Stimulated activated CD4-positive, alpha-beta T cell treated with anti-CD3 and anti-CD28 coated beads, TNF-alpha, amount 100 ng/mL, for 1 hour (primary cell): Measurements from ENCODE around the gene RERE.
"Not testable (repeated sequence)": the region's sequence is repeated elsewhere in the genome, so short reads cannot be mapped to it uniquely, and the experiment has no call there.

Experiments used
- DNase-seq, 3 donors: peaks; one replicate each; pipeline ENCODE4 v3.0.0-alpha.2; 2020; ENCODE audit warnings: low read depth in 3 of 3, low spot score in 1 of 3

The RERE gene

DNA sequence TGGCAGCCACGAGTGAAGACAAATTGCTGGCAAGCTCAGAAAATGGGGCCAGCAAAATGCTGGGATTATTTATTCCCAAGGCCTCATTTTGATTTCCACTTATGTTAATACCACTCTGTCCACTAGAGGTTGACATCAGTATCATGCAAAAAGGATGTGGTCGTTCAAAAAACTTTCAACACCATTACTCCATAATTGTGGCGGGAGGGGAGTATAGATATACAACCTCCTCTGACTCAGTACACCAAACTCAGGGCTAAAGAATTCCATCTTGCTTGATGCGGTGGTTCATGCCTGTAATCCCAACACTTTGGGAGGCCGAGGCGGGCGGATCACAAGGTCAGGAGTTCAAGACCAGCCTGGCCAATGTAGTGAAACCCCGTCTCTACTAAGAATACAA, 200.6 kb downstream of the RERE start:
- DNase-seq = not testable (repeated sequence)

DNA sequence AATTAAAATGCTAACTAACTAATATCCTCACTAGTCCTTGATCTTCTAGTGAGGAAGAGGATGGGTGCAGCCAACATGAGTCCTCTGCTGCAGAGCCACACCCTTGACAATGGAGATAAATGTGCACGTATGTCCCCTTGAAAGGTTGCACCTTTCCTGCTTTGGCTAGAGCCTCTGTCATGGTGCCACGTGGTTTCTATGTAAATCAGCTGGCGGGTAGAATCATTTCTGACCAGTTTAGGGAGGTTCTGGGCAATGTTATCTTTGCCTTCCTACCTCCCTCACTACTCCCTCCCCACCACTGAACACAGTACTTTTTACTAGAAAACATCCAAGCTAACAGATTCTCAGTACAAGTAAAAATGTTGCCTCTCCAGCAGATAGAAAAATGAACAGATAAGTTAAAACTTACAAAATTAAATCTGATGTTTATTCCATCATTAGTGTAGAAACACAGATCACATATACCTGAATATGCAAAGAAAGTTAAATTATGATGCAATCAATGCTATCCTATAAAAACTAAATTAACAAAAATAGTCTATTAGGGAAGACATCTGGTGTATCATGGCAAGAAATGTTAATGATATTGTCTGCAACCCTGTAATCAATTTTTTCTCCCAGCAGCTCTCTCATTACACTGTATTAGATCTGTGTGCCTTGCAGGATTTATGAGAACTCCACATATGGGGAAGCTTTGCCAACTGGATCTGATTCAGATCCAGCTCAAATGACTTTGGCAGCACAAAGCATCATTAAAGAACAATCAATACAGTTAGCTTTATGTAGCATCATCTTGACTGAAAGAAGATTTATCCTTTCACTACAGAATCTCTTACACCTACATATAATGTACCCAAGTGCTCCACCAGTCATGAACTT, 205.6 kb downstream of the RERE start:
- not testable (repeated sequence) for DNase-seq

DNA sequence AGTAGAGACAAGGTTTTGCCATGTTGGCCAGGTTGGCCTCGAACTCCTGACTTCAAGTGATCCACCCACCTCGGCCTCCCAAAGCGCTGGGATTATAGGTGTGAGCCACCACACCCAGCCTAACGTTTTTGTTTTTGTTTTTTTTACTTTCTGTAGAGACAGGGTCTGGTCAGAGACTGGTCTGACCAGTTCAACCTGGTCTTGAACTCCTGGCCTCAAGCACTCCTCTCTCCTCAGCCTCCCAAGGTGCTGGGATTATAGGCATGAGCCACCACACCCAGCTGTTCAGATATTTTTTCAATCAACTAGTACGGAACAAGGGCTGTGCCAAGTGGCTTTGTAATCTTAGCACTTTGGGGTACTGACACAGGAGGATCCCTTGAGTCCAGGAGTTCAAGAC, 209.5 kb downstream of the RERE start:
- DNase-seq = no peak

DNA sequence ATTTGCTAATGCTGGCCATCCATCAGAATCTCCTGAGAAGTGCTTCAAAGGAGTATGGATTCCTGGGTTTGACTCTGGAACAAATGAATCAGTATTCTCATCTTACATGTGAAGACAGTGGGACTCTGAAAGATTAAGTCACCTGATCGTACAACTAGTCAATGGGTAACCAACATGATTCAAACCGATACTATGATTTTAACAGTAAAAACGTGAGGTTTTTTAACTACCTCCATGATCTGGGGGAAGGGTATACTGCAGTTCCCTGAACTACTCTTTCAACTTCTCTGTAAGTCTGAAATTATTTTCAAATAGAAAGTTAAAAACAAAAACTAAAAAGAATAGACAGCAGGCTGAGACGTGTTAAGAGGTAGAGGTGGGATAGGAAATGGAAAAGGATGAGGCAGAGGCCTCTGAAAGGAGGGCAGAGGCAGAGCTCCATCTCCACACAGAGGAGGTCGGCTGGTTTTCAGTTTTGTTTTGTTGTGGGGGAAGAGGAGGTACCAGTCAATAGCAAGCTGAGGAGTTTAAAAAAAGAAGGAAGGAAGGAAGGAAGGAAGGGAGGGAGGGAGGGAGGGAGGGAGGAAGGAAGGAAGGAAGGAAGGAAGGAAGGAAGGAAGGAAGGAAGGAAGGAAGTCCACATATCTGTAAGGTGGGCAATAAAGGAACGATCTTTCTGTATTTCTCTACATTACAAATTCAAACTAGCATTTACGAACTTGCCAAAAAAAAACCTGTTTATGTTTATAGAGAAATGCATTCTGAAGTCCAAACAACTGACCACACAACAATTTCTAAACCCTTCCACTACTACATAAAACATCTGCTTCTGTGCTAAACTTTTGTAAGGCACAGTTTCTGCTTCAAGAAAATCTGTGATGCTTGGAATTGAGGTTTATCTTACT, 213.1 kb downstream of the RERE start:
- DNase-seq = peak in 1 of 3 donors; percentile 16

DNA sequence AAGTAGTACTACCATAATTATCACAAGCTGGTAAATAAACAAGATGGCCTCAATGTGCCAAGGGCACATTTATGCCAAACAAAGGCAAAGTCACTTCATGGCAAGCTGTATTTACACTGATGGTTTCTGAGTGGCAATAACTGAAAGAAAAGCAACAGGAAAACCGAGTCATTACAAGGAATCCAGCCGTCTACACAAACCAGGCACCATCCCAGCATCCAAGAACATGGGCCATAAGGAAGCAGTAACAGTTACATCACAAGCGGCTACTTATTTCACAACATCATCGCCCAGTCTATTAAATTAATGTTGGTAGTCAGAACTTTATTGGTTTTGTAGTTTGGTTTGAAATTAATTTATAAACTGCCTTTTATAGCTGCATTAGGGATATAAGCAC, 214.2 kb downstream of the RERE start:
- no peak for DNase-seq

DNA sequence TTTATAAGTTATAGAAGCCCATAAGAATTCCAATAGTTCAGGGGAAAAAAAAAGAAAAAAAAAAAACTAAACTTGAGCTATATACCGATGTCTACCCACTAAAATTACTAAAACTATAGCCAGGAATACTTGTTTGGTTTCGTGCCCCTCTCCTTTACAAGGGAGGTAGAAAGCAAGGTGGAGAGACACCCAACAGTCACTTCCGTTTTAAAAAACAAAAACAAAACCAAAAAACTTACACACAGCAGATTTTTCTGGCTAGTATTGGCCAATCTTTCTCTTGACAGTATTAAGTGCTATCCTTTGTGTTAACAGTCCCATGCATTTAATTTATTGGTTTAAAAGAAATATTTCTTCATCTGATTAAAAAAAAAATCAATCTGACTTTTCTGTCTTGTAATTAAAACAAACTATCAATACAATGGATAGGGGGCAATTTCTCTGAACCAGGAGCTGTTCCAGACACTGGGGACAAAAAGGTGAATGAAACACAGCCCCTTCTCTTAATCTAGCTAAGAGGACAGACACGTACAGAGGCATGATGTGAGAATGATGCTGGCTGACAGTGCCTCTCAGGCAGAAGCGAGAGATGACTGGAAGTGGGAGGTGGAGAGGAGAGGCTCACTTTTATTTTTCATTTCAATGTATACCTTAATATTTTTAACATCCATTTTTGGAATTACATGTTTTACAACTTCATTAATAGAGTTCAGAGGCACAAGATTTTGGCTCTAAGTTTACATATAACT, 214.8 kb downstream of the RERE start:
- no peak for DNase-seq

DNA sequence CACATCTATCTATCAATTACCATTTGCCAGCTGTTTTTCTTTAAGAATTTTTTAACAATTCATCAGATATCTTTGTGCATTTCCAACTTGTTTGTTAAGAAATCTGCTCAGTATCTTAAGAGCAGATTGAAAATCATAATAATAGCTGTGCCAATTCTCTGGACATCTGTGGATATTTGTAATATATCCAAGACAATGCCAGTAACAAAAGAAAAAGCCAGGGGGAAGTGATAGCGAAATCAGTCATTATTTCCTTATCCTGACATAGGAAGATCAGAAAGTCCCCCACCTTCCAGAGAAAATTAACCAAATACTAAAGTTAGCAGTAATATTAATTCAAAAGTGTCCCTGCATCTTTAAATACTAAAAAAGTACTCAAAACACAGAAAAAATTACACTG, 217.1 kb downstream of the RERE start:
- DNase-seq = no peak

DNA sequence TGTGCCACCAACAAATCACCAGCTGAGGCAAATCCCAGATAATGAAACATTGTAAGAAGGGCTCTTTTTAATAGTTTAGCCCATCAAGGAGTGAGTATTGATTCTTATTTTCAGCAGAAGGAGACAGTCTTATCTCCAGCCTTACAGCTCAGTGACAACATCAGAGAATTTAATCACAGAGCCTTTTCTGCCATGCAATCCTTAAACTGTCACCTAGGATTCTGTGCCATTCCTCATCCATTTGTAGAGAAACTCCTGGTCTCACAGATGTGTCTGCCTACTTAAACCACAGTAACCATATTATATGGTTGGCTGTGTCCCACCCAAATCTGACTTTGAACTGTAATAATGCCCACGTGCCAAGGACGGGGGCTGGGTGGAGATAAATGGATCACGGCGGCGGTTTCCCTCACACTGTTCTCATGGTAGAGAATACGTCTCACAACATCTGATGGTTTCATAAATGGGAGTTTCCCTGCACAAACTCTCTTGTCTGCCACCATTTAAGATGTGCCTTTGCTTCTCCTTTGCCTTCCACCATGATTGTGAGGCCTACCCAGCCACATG, 217.7 kb downstream of the RERE start:
- no peak for DNase-seq

DNA sequence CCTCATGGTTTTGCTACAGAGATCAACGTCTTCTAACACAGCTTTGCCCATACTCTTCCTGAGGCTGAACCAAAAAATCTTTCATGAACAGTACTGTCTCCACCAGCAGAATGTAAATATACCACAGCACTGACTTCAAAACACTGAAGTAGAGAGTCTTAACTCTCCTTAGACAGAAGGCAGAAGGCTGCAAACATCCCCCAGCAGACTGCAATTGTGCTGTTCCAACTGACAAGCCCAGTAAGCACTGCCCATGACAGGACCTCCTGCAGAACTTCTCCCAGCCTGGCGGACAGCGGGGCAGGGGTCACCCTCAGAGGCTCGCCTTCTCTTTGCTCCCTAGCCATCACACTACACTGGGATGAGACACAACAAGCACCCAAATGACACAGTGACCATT, 218.7 kb downstream of the RERE start:
- DNase-seq = no peak

DNA sequence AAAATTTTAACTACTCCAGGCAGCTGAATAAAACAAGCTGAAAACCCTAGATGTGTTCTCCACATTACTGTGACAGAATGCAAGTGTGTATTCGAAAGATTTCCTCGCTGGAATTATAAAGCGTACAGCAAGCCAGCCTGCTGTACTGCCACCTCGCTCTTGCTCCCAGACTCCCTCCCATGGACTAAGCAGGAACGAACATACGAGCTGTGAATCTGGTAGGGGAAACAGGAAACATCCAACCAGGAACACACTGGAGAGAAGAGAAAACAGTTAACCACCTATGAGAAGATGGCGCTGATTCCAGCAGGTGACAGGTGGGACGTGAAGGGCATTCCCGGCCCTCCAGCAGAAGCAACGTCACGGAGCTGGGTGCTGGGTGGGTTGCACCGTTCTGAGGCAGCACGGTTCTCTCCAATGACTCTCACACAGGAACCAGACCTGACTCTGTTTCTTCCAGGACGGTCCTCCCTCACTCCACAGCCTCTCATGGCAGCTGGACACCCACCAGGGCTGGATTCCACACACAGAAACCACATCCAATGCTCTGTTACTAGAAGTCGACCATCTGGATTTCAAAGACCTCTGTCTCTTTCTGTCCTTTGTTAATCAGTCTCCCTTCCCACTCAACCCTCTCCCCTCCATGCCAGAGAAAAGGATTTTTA, 219.2 kb downstream of the RERE start:
- no peak for DNase-seq

DNA sequence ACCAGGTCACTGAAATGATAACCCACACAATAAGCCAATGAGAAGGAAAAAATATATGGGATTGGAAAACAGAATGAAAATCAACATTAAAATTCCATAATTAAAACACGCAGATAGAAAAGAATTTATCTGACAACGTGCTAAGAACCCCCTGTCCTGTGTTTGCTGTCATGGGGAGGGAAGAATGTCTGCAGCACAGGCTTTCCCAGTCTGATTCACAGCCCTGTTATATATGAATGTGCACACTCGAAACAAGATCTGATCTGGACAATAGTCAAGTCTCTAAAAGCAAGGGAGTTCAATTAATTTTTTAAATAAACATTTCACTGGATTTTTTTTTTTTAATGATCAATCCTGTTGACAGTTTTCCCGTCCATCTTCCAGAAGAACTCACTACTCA, 220.0 kb downstream of the RERE start:
- no peak for DNase-seq

DNA sequence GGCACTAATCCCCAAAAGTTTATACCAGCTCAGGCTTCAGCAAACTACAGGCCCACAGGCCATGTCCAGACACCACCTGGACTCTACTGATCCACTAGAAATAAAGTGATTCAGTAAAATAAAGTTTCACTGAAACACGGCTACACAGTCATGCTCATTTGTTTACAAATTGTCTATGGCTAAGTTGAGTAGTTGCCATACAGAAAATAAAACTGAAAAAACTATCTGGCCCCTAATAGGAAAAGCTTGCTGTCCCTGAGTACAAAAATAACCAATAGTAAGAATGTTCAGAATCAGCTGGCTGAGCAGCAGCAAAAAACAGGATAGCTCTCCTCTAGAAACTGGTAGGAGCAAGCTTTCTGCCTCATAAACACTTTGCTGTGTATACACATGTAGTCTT, 221.5 kb downstream of the RERE start:
- DNase-seq = no peak

DNA sequence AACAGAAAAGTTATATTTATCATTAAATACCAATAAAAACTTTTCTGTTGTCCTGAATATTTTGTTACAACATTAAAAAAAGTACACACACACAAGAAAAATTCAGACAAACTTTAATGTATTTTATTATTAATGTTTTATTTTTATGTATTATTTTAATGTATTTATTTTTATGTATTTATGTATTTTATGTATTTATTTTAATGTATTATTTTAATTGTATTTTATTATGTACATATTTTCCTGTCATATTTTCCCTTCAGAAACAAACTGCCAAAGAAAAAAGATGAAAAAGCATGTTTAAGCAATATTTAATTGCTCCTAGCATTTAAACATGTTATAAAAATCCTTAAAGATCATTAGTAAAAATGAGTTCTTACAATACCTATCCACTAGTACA, 222.1 kb downstream of the RERE start:
- DNase-seq = no peak

DNA sequence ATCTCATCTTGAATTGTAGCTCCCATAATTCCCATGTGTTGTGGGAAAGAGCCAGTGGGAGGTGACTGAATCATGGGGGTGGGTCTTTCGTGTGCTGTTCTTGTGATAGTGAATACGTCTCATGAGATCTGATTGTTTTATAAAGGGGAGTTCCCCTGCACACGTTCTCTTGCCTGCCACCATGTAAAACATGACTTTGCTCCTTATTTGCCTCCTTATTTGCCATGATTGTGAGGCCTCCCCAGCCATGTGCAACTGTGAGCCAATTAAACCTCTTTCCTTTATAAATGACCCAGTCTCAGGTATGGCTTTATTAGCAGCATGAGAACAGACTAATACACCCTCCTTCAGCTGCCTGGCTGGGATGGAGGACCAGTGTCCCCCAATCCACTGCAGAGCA, 224.1 kb downstream of the RERE start:
- not testable (repeated sequence) for DNase-seq

DNA sequence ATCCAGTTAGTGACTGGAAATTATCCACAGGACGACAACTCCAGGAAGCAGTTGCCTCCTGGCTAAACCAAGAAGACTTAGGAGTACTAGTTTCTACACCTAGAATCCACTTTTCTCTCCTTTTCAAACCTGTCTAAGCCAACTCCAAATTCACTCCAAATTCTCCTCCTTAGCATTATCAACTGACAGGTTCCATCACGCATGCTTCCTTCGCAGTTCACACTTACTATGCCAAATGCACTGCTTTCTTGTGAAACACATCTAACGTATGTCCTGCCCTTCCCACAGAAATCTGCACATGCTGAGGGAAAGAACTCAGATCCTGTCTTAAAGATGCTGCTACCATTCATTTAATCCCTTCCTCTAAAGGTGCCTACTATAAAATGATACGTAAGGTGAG, 225.9 kb downstream of the RERE start:
- DNase-seq = no peak

DNA sequence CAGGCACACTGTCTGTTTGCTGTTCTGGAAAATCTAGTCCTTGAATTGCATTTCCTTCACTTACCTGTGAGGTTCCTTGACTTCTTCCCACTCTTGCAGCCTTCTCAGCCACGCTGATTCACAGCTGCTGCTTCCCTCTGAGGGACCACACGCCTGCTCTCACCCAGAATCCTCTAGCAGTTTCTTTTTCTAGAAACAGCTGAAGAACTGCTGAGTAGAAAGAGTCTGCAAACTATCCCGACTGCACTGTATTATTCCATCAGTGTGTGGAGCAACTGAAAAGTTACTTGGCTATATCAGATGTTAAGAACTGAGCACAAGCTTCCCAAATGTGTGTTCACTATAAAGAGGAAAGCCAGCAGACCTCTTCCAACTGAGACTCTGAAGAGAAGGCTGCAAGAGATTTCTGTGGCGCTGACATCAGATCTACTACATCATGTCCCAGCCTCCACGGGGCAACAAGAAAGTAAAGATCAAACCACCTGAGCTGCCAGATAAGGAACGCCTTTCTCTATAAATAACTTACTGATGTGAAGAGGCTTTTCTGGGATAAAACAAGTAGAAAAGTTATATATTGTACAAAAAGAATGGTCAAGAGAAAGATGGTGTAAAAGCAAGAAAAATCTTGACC, 226.6 kb downstream of the RERE start:
- DNase-seq = no peak

DNA sequence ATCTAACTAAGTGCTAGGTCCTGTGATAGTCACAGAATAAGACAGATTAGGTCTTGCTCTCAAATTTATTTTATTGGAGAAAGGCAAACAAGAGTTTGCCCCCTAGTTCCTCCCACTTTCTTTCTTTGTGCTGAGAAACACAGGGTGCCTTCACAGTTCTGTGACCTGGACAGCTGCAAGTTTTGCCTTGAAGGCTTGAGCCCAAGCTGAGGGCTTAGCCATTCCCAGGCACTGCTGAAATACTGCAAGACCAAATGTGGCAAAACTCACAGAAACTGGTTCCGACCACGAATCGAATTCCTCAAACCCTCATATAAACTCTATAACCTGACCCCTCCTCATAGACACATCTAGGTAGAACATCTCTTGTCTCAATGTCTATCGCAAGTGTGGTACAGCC, 227.9 kb downstream of the RERE start:
- no peak for DNase-seq

DNA sequence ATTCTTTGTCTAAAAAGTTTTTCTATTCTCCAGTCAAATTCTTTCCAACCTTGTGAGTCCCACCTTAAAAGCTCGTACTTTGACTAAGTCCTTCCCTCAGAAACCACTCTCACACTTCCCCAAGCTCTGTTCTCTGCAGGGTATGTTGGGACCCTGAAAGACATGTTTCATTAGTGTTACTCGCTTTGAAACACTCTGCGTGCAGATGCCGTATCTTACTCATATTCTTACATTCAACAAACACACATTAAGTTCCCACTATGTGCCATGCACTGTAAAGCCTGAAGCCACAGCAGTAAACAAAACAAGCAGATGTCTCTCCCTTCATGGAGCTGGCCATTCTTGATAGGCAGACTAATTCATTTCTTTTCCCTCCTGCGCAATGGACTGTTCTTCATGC, 229.7 kb downstream of the RERE start:
- DNase-seq = no peak

DNA sequence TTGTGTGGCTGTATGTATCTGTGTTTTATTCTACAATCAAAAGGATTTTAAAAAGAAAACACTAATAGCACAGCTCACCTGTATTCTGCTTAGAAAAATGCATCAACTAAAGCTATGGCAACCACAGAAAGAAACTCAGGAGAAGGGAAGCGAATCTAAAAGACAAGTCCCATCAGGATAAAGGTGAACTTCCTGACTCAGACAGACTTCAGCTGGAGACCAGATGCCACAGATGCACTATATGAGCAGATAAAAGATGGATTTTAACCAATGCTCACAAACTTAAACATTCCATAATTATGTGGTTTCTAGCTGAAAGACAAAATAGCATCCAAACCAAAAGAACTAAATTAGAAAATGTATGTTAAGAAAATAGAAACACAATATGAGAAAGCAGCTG, 231.0 kb downstream of the RERE start:
- DNase-seq = no peak

DNA sequence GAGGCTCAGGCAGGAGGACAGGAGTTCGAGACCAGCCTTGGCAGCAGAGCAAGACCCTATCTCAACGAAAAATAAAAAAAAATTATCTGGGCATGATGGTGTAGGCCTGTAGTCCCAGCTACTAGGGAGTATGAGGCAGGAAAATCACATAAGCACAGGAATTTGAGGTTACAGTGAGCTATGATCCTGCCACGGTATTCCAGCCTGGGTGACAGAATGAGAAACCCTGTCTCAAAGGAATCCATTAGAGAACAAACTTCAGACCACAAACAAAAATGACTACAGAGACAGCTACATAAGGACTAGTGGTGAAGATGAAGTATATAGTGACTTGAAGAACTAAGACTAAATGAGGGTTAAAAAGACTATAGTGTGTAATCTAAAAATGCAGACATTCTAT, 233.1 kb downstream of the RERE start:
- no peak for DNase-seq
